AG04450 (cell line): ENCODE measurements around the gene PRPF19. TPM values are rescaled to one million over a fixed set of nuclear protein-coding genes. Genes with fewer than 3 reads are reported as not detected.

Experiments
- CTCF ChIA-PET: fragments of 300-600, 350-600 bp; formaldehyde crosslinking; extraction: SDS; loops from one replicate; lab custom pipeline; 2022; ENCODE audit warnings: antibody characterized with exemption, inconsistent platforms; lab: Charles Lee
- POLR2A ChIA-PET: fragments of 350-600 bp; formaldehyde crosslinking; extraction: SDS; loops from one replicate; lab custom pipeline; 2021; ENCODE audit warnings: antibody characterized with exemption, inconsistent platforms; lab: Yijun Ruan, JAX
- DNase-seq: peaks from one replicate; pipeline ENCODE4 v3.0.0-alpha.2; 2011; ENCODE audit warnings: low read depth, low spot score
- H3K27ac ChIP-seq: one replicate; pipeline ENCODE4 v1.5.1; 2012; ENCODE audit warnings: low read depth, low read length, control low read depth
- H3K27me3 ChIP-seq: one replicate; pipeline ENCODE4 v1.6.0; 2012; ENCODE audit warnings: low read length; ENCODE audit not compliant: control insufficient read depth, insufficient read depth
- H3K4me3 ChIP-seq: 2 replicates; pipeline ENCODE4 v1.5.1; 2011; ENCODE audit warnings: mild to moderate bottlenecking, low read depth, low read length, control low read depth
- H3K9me3 ChIP-seq: 2 replicates; pipeline ENCODE4 v1.5.1; 2012; ENCODE audit warnings: low read length; ENCODE audit not compliant: control insufficient read depth, insufficient read depth
- CTCF ChIP-seq: IDR thresholded peaks from 2 replicates; pipeline ENCODE4 v1.5.1; 2011; ENCODE audit warnings: low read depth, low read length, control low read depth, inconsistent platforms
- polyA plus RNA-seq: library from polyadenylated mRNA; depleted of rRNA; stranded (reverse); fragments of >200 nt; gene quantifications from 2 replicates; pipeline ENCODE4 v1.2.3, GENCODE V29; 2011

The PRPF19 gene
- polyA plus RNA-seq, 1 experiment = 25.1 TPM

DNA sequence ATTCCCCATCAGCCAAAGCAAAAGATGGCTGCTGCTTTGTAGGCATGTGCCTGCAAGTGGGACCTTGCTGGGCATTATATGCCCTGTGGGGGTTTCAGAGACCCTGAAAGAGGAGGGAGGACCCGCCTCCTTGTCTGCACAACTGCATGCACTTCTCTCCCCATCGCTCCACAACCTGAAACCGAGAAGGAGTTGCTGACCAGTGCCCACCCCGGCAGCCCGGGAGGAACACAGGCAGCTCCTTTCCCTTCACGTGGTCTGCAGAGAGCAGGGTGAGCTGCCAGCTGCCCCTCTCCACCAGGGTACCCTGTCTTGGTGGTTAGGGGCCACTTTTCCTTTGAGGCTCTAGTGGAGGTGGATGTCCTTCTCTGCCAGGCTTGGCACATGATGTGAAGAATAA is 16.5 kb upstream of the PRPF19 start:
- DNase-seq = no peak
- Histone ChIP-seq H3K27ac (no peak overlapping the region), H3K4me3 (no peak overlapping the region), H3K27me3 (no peaks in the 10 kb centered on the region), H3K9me3 (no peaks in the 10 kb centered on the region; the same call in 1 of the 2 replicates)
- no peak for TF ChIP-seq CTCF
- CTCF ChIA-PET = no interaction called here
- POLR2A ChIA-PET = interaction anchor here (1.4 kb wide), 1 partner anchor 8 kb away, joined by 6 read pairs; no protein-coding TSS in a partner anchor

- no peak for TF ChIP-seq CTCF
- ChIA-PET POLR2A (interaction anchor here (0.8 kb wide), 1 partner anchor 17 kb away, joined by 4 read pairs; no protein-coding TSS in a partner anchor), CTCF (no interaction called here)
- no peaks in the 10 kb centered on the region; the same call in 1 of the 2 replicates for H3K9me3 ChIP-seq
- H3K4me3 ChIP-seq = no peak overlapping the region
- no peak for DNase-seq
- no peaks in the 10 kb centered on the region for H3K27me3 ChIP-seq
- no peak overlapping the region for H3K27ac ChIP-seq
Measured at GRCh38 chr11:60921777-60922335, 15.5 kb upstream of the PRPF19 start.

DNA sequence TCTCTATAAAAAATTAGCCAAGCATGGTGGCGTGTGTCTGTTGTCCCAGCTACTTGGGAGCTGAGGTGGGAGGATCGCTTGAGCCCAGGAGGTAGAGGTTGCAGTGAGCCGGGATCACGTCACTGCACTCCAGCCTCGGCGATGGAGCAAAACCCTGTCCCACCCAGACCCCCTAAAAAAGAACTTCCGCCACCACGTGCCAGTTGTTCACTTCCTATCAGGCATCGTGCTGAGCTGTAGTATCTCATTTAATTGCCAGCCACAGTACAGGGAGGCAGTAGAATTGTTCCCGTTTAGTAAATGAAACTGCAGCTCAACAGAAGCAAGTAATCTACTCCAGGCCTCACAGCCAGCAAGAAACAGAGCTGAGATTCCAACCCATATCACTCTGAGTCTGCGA is 14.9 kb upstream of the PRPF19 start:
- H3K4me3 ChIP-seq = no peak overlapping the region
- no peaks in the 10 kb centered on the region for H3K27me3 ChIP-seq
- no peak for TF ChIP-seq CTCF
- DNase-seq = no peak
- H3K27ac ChIP-seq = no peak overlapping the region
- POLR2A ChIA-PET = interaction anchor here (0.8 kb wide), 1 partner anchor 17 kb away, joined by 4 read pairs; no protein-coding TSS in a partner anchor
- CTCF ChIA-PET = no interaction called here
- no peaks in the 10 kb centered on the region; the same call in 1 of the 2 replicates for H3K9me3 ChIP-seq

DNA sequence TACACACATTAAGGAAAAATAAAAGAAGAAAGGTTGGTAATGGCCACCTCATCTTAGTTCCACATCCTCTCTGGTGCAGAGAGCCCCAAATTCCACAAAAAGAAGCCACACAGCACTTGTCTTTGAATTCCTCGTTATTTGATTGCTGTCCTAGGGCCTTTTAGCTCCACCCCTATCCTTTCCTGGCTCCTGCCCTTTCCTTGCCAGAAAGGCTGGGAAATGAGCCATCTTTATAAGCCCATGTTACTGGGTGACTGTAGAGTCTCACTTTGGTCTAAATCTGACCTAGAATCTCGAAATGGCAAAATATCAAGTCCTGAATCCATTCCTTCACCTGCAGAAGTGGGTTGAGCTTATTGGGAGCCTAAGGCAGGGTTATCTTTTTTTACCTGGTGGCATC is 13.6 kb upstream of the PRPF19 start:
- Histone ChIP-seq H3K27me3 (no peaks in the 10 kb centered on the region), H3K4me3 (no peak overlapping the region), H3K9me3 (no peaks in the 10 kb centered on the region; the same call in 1 of the 2 replicates), H3K27ac (no peak overlapping the region)
- POLR2A ChIA-PET = no interaction called here
- TF ChIP-seq CTCF = no peak
- DNase-seq = no peak
- CTCF ChIA-PET = interaction anchor here (1.1 kb wide), 1 partner anchor 267 kb away, joined by 3 read pairs; no protein-coding TSS in a partner anchor

DNA sequence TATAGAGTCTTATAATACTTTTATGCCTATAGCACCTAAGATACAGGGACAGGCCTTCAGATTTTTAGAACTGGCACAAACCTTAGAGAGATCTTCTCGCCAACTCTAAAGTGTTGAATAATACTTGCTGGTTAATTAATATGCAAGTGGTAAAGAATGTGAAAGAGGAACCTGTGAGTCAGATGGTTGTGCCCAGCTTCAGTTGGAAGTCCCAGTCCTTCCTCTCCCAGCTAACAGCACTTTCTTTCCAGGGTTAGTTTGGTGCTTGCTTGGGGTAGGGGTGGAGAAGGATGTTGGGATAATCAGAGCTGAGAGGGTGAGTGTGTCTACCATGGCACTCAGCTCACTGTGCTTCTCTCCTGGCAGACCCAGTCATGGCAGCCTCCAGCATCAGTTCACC is 12.9 kb upstream of the PRPF19 start:
- ChIA-PET CTCF (interaction anchor here (2.1 kb wide), 1 partner anchor 20 kb away, joined by 11 read pairs; no protein-coding TSS in a partner anchor), POLR2A (no interaction called here)
- no peak for DNase-seq
- H3K9me3 ChIP-seq = no peaks in the 10 kb centered on the region; the same call in 1 of the 2 replicates
- no peak overlapping the region for H3K27ac ChIP-seq
- TF ChIP-seq CTCF = no peak
- H3K4me3 ChIP-seq = no peak overlapping the region
- H3K27me3 ChIP-seq = no peaks in the 10 kb centered on the region
